NCI-H524 treated with DMSO at 0.1 percent for 48 hours (cell line): Measurements from ENCODE around the gene GAS2L1.
"Not testable (repeated sequence)": the region's sequence is repeated elsewhere in the genome, so short reads cannot be mapped to it uniquely, and the experiment has no call there.

Experiments
- DNase-seq: peaks from one replicate; lab custom pipeline; 2025; lab: John Stamatoyannopoulos, UW

GAS2L1 gene

GRCh38 chr22:29342177-29342576 lies 35.7 kb downstream of the GAS2L1 start:
- no peak for DNase-seq

GRCh38 chr22:29342577-29343312 lies 36.3 kb downstream of the GAS2L1 start:
- peak; percentile 33 for DNase-seq

- peak; percentile 95 for DNase-seq
Measured at GRCh38 chr22:29343313-29343805, 36.9 kb downstream of the GAS2L1 start.

DNA sequence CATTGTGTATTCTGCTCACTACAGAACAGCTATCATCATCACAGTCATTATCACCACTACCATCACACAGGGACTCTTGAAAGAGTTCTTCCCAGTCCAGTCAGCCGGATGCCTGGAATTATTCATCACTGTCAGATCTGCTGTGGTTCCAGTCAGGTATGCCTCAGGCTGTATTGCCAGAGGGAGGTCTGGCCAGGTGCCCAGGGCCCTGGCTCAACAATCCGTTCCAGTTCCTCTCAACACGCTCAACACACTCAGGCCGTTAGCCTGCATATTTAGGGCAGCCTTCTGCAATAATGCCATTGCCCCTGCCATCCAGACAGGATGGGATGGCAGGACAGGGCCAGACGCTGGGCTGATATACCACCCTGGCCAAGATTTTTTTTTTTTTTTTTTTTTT lies 37.7 kb downstream of the GAS2L1 start:
- no peak for DNase-seq

- not testable (repeated sequence) for DNase-seq
Measured at GRCh38 chr22:29344889-29345288, 38.4 kb downstream of the GAS2L1 start.

DNA sequence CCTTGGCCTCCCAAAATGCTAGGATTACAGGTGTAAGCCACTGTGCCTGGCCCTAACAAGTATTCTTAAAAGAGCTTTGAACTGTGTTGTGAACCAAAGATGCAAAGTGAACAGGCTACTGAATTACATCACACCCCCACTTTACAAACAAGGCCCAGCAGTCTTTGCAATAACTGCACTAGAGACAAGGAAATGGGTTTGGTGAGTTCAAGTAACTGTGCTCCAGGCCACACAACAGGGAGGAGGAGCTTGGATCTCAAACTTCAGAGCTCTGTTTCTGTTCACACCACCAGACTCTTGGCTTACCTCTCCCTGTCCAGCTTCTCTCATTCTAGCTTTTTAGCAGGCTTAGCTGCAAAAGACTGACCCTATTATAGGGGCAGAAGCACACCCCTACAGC lies 39.5 kb downstream of the GAS2L1 start:
- no peak for DNase-seq

DNA sequence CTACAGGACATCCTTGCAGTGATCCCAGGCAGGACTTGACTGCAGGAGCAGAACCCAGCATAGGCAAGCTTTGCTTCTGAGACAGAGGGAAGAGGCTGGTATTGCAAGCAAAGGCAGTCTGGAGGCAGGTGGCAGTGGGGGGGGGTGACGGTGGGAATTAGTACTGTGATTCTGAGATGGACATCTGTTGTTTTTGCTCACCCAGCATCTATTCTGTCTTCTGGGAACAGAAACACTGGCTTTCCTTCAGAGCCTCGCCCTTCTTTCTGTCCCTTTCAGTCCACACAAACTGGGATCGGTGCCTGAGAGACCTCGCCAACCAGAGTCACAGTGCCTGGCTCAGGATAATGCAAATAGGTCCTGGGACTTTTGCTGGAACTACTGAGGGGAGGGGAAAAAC lies 40.2 kb downstream of the GAS2L1 start:
- peak; percentile 85 for DNase-seq

DNA sequence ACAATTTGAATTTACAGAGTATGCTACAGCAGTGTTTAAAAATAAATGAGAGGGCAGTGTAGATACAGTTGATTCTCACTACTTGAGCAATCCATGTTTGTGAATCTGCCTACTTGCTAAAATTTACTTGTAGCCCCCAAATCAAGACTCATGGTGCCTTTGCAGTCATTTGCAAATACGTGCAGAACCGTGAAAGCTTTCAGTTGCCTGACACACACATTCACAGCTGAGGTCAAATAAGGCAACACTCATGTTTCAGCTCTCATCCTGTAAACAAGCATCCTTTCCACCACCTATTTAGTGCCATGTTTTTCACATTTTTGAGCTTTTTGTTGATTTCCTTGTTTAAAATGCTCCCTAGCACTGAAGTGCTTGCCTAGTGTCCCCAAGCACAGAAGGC lies 41.6 kb downstream of the GAS2L1 start:
- DNase-seq, result no peak

- no peak for DNase-seq
Measured at GRCh38 chr22:29348956-29349355, 42.5 kb downstream of the GAS2L1 start.

GRCh38 chr22:29351042-29351441 lies 44.6 kb downstream of the GAS2L1 start:
- no peak for DNase-seq

- DNase-seq, result no peak
Measured at GRCh38 chr22:29351891-29352290, 45.4 kb downstream of the GAS2L1 start.

- no peak for DNase-seq
Measured at GRCh38 chr22:29352778-29353177, 46.3 kb downstream of the GAS2L1 start.

DNA sequence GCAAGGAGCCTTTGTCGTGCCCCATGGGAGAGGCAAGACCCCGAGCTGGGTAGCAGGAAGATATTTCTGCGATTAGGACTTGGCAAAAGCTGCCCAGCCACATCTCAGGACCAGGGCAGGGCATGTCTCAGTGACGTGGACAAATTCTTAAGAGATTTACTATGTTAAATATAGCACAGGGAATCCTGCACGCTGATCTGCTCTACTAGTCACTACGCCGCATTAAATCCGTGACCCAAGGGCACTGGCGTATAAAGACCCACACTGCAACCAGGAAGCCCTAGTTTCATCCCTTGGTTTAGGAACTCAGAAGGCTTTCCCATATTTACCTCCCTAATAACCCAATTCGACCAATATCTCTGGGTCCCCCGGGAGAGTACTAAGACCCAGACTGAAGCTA lies 46.8 kb downstream of the GAS2L1 start:
- no peak for DNase-seq

GRCh38 chr22:29353860-29354259 lies 47.4 kb downstream of the GAS2L1 start:
- DNase-seq, result no peak

DNA sequence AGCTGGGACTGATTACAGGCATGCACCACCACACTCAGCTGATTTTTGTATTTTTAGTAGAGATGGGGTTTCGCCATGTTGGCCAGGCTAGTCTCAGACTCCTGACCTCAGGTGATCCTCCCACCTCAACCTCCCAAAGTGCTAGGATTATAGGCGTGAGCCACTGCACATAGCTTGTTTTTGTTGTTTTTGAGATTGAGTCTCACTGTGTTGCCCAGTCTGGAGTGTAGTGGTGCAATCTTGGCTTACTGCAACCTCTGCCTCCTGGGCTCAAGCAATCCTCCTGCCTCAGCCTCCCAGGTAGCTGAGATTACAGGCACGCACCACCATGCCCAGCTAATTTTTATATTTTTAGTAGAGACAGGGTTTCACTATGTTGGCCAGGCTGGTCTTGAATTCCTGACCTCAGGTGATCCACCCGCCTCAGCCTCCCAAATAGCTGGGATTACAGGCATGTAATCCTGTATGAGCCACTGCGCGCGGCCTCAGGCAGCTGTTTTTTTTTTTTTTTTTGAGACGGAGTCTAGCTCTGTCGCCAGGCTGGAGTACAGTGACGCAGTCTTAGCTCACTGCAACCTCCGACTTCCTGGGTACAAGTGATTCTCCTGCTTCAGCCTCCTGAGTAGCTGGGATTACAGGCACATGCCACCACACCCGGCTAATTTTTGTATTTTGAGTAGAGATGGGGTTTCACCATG lies 50.9 kb downstream of the GAS2L1 start:
- DNase-seq, result not testable (repeated sequence)

- no peak for DNase-seq
Measured at GRCh38 chr22:29359469-29359868, 53.0 kb downstream of the GAS2L1 start.
